Measurements from ENCODE around the gene MOB3B.
A peak's percentile ranks its signal among the peaks of the same experiment; 100 is the strongest.

MOB3B gene

DNA sequence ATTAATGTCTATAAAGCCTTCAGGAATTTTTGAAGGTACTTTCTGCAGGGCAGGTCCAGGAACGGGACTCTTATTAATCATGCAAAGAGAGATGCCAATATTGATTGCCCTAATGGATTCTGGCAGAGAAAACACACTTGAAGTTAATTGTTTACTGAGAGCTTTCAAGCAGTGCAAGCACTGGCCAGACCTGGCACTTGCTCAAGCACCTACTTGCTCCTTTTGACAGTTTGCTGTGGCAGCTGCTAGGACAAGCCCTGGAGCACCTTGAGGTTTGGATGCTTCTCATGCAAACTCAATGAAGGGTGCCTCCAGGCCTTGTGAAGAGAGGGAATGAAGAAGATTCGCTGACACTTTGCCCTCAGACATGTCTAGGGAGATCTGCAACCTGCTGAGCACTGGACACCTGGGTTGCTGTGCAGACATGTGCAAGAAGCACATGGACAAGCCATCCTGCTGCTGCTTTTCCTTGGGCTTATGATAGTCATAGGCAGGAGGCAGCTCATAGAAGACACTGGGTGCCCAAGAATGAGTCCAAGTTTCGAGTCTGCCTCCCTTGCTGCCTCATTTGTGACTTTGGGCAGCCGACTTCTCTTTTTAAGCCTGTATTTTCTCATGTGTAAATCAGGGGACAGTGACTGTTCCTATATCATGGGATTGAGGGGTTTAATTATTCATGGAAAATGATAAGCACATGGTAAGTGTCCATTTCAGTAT lies 143.8 kb downstream of the MOB3B start:
- no peak for DNase-seq

DNA sequence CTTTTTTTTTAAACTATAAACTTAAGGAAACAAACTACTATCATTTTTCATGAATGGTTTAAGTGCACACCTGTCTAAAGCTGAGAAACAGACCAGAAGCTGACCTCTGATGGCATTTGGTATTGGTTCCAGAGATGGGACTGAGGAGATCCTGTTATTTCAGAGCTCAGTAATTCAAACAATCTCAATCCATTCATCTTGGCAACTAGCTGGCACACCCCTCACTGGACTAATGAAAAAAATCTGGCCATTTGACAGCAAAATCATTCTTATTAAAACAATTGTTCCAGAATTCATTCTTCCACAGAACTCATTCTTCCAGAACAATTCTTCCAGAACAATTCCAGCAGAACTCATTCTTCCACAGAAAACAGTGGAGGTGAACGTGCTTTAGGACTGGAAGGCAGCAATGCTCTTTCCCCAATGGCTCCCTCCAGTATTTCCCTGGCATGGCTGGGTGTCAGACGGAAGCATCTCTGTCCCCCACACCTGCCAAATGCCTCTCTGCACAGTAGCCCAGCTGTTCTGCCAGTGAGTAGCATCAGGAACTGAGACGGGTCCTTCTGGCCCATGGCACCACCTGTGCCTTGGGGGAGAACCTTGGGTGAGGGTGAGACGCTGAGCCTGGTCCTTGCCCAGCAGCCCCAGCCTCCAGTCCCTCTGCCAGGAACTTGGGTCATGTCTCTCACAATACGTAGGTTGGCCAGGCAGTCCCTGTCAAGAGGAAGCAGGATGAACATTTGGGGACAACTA lies 145.2 kb downstream of the MOB3B start:
- DNase-seq = no peak

DNA sequence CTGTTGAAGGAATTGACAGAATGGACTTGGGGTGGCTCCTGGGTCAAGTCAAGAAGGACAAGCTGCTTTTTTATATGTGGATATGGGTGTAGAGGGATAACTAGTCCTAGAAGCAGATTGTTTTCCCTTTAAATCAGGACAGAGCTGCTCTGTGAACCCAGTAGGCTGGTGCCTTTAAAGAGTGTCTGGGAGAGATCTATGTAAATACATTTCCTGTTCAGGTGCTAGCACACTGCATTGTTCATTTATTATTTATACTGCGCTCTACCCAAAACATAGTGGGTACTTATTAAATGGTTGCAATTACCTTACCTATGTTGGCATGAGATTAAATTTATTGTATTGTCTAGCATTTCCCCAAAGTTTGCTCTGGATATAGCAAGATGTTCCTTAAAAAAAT lies 146.1 kb downstream of the MOB3B start:
- no peak for DNase-seq

- DNase-seq = no peak
Measured at GRCh38 chr9:27382975-27383374, 146.6 kb downstream of the MOB3B start.

DNA sequence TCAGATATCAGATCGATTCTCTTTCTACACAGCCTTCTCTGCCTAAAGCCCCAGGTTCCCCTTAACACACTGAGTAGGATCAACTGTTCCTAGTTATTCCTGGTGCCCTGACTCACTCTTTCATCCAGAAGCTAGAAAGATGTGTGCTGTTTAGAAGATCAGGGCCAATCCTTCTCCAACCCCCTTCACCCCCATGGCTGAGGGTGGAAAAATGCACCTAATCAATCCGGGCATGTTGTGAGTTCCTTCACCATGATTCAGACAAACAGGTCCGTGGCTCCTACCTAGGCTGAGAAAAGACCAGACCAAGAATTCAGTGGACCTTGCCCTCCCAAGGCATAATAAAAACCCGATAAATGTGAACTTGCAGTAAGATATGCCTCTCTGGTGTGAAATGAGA lies 147.3 kb downstream of the MOB3B start:
- no peak for DNase-seq

DNA sequence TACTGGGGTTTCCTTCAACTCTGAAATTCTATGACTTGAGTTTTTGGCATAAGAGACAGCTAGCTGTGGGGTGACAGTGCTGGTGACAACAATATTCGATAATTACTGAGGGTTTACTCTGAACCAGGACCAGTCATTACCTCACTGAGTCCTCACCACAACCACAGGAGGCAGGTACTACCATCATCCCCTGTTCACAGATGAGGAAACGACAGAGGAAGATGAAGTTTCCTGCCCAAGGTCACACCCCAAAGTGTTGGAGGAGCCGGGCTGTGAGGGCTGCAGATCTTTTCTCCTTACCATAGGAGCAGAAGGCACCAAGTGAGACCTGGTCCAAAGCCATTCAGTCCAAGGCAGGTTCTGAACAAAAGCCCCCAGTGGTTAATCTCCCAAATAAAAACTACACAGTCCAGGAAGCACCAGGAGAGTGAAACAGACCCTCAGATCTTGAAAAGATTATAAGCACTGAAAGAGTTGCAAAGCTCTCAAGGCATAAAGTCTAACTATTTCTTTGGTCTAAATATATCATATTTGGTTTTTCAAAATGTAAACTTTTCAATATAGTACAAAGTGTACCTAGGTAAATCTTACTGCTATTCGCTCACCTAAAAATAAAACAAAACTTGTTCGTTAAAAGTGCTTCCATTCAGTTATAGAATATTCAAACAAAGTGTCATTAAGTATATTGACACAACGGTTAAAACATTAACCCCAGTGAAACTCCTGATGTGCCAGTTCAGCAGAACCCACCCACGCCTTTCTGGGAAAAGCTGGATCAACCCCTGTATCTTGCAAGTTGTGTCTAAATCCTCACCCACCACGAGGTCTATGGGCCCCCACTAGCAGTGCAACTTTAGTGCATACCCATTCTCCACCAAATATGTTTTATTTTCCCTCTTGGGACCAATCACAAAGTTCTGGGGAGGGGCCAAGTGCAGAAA lies 150.0 kb downstream of the MOB3B start:
- no peak for DNase-seq

- no peak for DNase-seq
Measured at GRCh38 chr9:27377811-27378456, 151.7 kb downstream of the MOB3B start.

DNA sequence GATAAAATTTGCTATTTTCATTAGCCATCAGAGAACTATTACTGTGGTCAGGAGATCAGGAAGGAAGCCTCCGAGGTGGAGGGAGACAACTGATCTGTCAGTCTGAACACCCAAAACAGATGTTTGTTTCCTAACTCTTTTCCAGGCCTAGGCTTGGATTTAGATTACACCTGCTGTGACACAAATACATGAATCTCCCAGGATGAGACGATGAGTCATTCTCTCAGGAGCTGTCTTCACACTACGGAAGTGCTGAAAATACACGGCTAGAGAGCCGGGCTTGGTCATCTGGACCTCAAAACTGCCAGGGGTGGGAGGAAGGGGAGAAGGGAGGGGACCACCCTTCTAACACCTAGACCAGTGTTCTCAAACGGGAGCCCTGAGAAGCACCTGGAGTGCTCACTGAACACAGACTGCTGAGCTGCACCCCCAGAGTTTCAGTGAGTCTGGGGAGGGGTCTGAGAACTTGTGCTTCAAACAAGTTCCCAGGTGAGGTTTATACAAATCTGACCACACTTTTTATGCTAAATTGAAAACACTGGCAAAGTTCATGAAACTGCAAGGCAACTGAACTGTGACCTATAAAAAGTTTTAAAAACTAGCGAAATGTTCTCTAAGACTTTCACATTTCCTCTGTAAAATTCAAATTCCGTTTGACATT lies 152.3 kb downstream of the MOB3B start:
- DNase-seq = no peak

DNA sequence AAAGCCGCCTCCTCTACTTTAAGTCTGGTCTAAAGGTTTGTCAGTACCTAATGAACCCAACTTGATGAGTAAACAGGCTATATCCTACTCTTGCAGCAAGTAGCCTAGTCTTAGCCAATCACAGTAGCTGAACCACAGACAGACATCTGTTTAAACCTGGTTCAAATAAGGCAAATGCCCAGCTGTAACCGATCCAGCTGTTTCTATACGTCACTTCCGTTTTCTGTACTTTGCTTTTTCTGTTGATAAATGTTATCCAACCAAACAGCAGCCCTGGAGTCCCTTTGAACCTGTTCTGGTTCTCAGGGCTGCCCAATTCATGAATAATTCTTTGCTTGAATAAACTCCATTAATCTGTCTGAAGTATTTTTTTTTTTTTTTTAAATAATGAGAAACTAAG lies 155.8 kb downstream of the MOB3B start:
- no peak for DNase-seq

DNA sequence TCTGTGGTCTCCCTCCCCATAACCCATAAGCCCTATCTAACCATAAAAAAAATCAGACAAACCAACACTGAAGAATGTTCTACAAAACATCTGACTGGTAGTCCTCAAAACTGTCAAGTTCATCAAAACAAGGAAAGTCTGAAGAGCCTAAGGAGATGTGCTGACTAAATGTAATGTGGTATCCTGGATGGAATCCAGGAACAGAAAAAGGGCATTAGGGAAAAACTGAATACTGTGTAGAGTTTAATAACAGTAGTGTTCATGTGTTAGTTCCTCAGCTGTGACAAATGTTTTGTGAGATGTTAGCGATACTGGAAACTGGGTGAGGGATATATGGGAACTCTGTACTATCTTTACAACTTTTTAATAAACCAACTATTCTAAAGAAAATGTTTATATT lies 157.0 kb downstream of the MOB3B start:
- no peak for DNase-seq

DNA sequence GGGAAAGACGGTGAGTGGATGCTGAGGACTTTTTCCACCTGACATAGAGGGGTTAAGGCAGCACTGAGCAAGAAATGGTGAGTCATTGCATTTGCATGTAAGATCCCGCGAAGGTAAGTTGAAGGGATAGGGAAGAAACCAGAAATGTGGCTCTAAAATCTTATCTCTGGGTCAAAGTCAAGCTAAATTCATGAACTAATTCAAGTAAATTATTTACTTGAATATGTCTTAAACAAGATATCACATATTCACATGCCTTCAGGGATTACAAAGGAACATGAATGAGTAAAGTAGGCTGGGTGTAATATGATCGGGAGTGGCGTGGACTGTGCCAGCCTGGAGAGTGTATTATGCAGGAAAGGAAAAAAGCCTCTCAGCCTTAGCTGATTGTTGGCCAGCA lies 158.2 kb downstream of the MOB3B start:
- no peak for DNase-seq

GRCh38 chr9:27369591-27369990 lies 160.0 kb downstream of the MOB3B start:
- no peak for DNase-seq

DNA sequence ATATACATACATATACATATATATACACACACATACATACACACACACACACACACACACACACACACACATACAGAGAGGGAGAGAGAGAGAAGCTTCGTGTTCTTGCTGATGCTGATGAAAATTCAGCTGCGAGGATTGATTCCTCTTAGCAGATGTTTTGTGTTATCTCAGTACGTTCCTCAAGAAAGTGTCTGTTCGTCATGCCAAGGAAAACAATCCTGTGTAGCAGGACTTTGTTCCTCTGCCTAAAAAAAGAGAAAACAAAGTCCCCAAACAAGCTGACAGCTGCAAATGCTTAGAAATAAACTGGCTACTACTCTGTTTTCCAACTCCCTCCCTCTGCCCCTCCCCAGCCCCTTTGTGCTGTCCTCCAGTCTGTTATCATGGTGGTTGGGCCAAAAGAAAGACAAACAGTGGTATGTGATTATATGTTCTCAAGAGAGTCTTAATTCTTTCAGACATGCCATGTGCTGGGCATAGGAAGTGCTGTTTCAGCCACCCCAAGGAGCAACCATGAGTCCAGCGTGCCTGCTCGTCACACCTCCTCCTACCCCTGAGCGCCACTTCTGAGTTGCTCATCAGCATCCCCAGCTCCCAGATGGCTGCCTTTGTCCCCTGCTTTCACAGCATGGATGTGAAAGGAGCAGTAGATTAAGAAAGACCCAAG lies 161.2 kb downstream of the MOB3B start:
- DNase-seq = peak; percentile 62

- no peak for DNase-seq
Measured at GRCh38 chr9:27367921-27368315, 161.7 kb downstream of the MOB3B start.

DNA sequence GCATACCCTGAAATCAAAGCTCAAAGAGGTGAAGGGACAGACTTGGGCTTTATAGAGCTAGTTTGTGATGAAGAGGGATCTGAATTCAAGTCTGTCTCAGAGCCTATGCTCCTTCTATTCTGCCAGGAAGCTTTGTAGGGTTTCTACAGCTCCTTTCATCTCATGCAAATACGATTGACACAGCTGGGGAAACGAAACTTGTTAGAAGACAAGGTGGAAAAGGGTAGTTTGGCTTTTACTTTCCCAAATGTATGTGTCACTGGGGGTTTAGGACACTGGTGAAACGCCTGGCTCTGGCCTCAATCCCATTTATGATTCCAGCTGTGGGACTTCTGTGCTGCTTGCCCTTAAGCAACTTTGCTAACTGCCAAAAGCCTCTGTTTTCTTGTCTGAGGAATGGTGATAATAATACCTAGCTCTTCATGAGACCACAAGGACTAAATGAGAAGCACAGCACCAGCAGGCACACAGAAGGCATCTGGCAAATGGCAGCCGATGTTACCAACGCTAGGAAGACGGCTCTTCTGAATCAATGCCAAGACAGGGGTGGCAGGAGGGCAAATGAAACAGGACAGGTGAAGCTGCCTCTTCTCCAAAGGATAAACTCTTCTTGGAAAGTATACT lies 162.3 kb downstream of the MOB3B start:
- no peak for DNase-seq

DNA sequence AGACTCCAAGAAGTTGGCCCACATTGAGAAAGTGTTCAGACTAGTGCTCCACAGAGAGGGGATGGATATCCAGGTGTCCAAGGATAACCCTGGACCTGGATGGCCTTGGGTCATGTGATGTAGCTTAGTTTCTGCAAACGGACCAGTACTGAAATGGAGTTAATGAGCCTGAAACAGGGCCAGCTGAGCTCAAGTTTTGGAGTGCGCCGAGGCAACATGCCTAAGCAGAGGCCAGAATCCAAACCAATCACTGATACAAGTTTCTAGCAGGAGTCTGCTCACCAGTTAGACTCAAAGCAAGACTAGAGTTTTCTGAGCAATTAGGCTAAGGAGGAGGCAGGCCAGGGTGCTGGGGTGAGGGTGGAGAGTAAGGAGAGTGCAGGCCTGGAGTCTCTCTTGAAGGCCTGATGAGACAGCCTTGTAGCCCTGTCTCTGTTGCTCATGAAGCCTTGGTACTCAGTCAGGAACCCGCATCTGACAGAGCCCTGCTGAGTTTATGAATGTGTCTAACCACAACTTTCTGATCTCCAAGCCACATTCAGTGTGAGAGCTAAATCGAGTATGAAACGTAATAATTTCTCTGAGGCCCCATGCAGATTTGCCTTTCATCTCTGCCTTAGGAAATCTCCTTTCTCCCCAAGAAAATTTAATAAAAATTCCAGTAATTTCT lies 163.8 kb downstream of the MOB3B start:
- DNase-seq = peak; percentile 34

GRCh38 chr9:27362447-27363210 lies 167.0 kb downstream of the MOB3B start:
- no peak for DNase-seq

GRCh38 chr9:27361492-27361891 lies 168.1 kb downstream of the MOB3B start:
- DNase-seq = no peak

DNA sequence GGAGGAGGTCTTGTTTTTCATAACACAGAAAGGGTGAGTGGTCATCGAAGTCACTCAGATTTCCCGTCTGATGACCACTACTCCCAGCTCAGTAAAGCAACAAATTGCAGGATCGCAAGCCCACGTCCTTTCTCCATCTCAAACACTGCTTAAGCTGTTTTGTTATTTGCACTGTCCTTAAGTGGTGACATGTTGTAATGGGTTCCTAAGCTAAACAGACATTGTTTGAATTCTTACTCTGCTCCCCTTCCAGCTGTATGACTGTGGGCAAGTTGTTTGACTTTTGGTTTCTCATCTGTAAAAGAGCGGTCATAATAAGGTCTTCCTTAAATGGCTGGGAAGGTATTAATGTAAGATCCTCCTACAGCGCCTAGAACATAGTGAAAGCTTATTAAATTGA lies 169.9 kb downstream of the MOB3B start:
- DNase-seq = no peak

GRCh38 chr9:27358007-27358406 lies 171.6 kb downstream of the MOB3B start:
- no peak for DNase-seq

Data from femur (tissue), 1 donor.